A549 (cell line): ENCODE results near the gene MAP2K7. TPM values are rescaled to one million over a fixed set of nuclear protein-coding genes. Genes with fewer than 3 reads are reported as not detected.
A peak's percentile ranks its signal among the peaks of the same experiment; 100 is the strongest.

Source experiments
- ATAC-seq, 2 experiments: fragments of 200-7000 bp in 1 of 2; fragments of >200 bp in 1 of 2; cut with Nextera tagmentation in 1 of 2; cut with Tn5 transposase in 1 of 2; 3 replicates each; pipeline versions ENCODE4 v1.8.0 to v1.9.1; 2018 to 2020; ENCODE audit warnings: mild to moderate bottlenecking in 1 of 2, moderate library complexity in 1 of 2
- CTCF ChIA-PET: fragments of 300-600 bp; sonication (Branson Sonifier 250); formaldehyde crosslinking; extraction: SDS; loops from one replicate; lab custom pipeline; 2021; ENCODE audit warnings: antibody characterized with exemption, inconsistent platforms; lab: Yijun Ruan, JAX
- POLR2A ChIA-PET: fragments of 350-600 bp; formaldehyde crosslinking; extraction: SDS; loops from one replicate; lab custom pipeline; 2021; ENCODE audit warnings: antibody characterized with exemption, inconsistent platforms; lab: Yijun Ruan, JAX
- DNase-seq, 2 experiments: peaks; one replicate each; pipeline versions ENCODE4 v3.0.0 to v3.0.0-alpha.2; 2011 to 2016; ENCODE audit warnings: low read depth in 1 of 2, low spot score in 1 of 2
- FAIRE-seq: peaks from 2 replicates; lab custom pipeline; 2011; peaks lifted over from hg19 to GRCh38; lab: Jason Lieb, UNC
- H3K27ac ChIP-seq, 2 experiments: fragments of >200 bp; sonication (Bioruptor Twin); formaldehyde crosslinking; 3 replicates each; pipeline ENCODE4 v1.5.1; 2016 to 2017
- H3K4me1 ChIP-seq: fragments of >200 bp; sonication (Bioruptor Twin); formaldehyde crosslinking; 3 replicates; pipeline ENCODE4 v1.6.1; 2016
- H3K4me2 ChIP-seq: fragments of >200 bp; sonication (Bioruptor Twin); formaldehyde crosslinking; 3 replicates; pipeline ENCODE4 v1.6.1; 2016
- H3K4me3 ChIP-seq: fragments of >200 bp; sonication (Bioruptor Twin); formaldehyde crosslinking; 3 replicates; pipeline ENCODE4 v1.5.1; 2016
- H3K9me3 ChIP-seq: fragments of >200 bp; sonication (Bioruptor Twin); formaldehyde crosslinking; 3 replicates; pipeline ENCODE4 v1.6.1; 2016
- ATOH8 ChIP-seq: fragments of 250-450 bp; sonication (Bioruptor Pico); IDR thresholded peaks from 2 replicates; pipeline ENCODE4 v1.5.0; 2020; ENCODE audit warnings: low read depth, mild to moderate bottlenecking, moderate library complexity
- BHLHE40 ChIP-seq: IDR thresholded peaks from 2 replicates; pipeline ENCODE4 v1.6.1; 2012; ENCODE audit warnings: low read depth, low read length, inconsistent platforms
- CBX2 ChIP-seq: fragments of 200-600 bp; sonication (generic); IDR thresholded peaks from 2 replicates; pipeline ENCODE4 v1.6.1; 2016; ENCODE audit warnings: low read depth, mild to moderate bottlenecking, borderline replicate concordance
- CEBPB ChIP-seq, 2 experiments: fragments of >200 bp in 1 of 2; sonication (Bioruptor Twin) in 1 of 2; formaldehyde crosslinking in 1 of 2; IDR thresholded peaks; 2 replicates each; pipeline ENCODE4 v1.6.1; 2012 to 2016
- CHD2 ChIP-seq: fragments of 150-350 bp; IDR thresholded peaks from 2 replicates; pipeline ENCODE4 v1.6.1; 2014; ENCODE audit warnings: low read length; ENCODE audit not compliant: partially characterized antibody
- CTCF ChIP-seq: fragments of >200 bp; sonication (Bioruptor Twin); formaldehyde crosslinking; IDR thresholded peaks from 3 replicates; pipeline ENCODE4 v1.5.1; 2016
- ESRRA ChIP-seq: fragments of 150-350 bp; IDR thresholded peaks from 2 replicates; pipeline ENCODE4 v1.6.1; 2014; ENCODE audit warnings: mild to moderate bottlenecking, low read length, borderline replicate concordance
- FOXS1 ChIP-seq: fragments of 250-450 bp; sonication (Bioruptor Pico); IDR thresholded peaks from 2 replicates; pipeline ENCODE4 v1.5.0; 2020; ENCODE audit warnings: mild to moderate bottlenecking, moderate library complexity
- GATA3 ChIP-seq: IDR thresholded peaks from 2 replicates; pipeline ENCODE4 v1.6.1; 2012; ENCODE audit warnings: borderline replicate concordance
- HOXB13 ChIP-seq: fragments of 250-450 bp; sonication (Bioruptor Pico); IDR thresholded peaks from 2 replicates; pipeline ENCODE4 v1.5.0; 2020; ENCODE audit warnings: low read depth, mild to moderate bottlenecking, moderate library complexity
- JUNB ChIP-seq: fragments of >200 bp; sonication (Bioruptor Twin); formaldehyde crosslinking; IDR thresholded peaks from 2 replicates; pipeline ENCODE4 v1.6.1; 2016
- KDM5A ChIP-seq: fragments of 200-600 bp; sonication (generic); IDR thresholded peaks from 2 replicates; pipeline ENCODE4 v1.6.1; 2016; ENCODE audit warnings: antibody characterized with exemption, mild to moderate bottlenecking
- MAX ChIP-seq: IDR thresholded peaks from 2 replicates; pipeline ENCODE4 v1.6.1; 2012
- MYC ChIP-seq: IDR thresholded peaks from 2 replicates; pipeline ENCODE4 v1.6.1; 2012; ENCODE audit warnings: mild to moderate bottlenecking, inconsistent platforms, low read length, improper control_type of control experiment, borderline replicate concordance
- PBX3 ChIP-seq: IDR thresholded peaks from 2 replicates; pipeline ENCODE4 v1.6.1; 2012
- POLR2A ChIP-seq: IDR thresholded peaks from 2 replicates; pipeline ENCODE4 v1.6.1; 2012; ENCODE audit warnings: mild to moderate bottlenecking, low read length
- REST ChIP-seq: fragments of 200-600 bp; sonication (generic); IDR thresholded peaks from 2 replicates; pipeline ENCODE4 v1.6.1; 2016; ENCODE audit warnings: antibody characterized with exemption, mild to moderate bottlenecking, moderate library complexity
- TFCP2L1 ChIP-seq: fragments of 250-450 bp; sonication (Bioruptor Pico); IDR thresholded peaks from 2 replicates; pipeline ENCODE4 v1.5.0; 2021; ENCODE audit warnings: mild to moderate bottlenecking
- TP53 ChIP-seq: fragments of 250-450 bp; sonication (Bioruptor Pico); IDR thresholded peaks from 2 replicates; pipeline ENCODE4 v1.5.0; 2021; ENCODE audit warnings: mild to moderate bottlenecking, moderate library complexity
- ZNF302 ChIP-seq: fragments of 250-450 bp; sonication (Bioruptor Pico); IDR thresholded peaks from 2 replicates; pipeline ENCODE4 v1.9.0; 2021; ENCODE audit warnings: inconsistent platforms, mild to moderate bottlenecking, moderate library complexity
- WGBS: methylation state at CpG from one replicate; pipeline ENCODE4 v1.1.6; 2017; ENCODE audit errors: missing lambda C conversion rate; 5-methylcytosine and 5-hydroxymethylcytosine counted together
- polyA plus RNA-seq, 4 experiments: library from polyadenylated mRNA; depleted of rRNA in 3 of 4; stranded (reverse); fragments of >200 nt; fragmentation: RNase III in 1 of 4; extraction: RNeasy Plus Mini Kit Qiagen cat#74134 plus additional on column Dnase treatment in 1 of 4; gene quantifications; 2 replicates in 3 of 4; 3 replicates in 1 of 4; pipeline ENCODE4 v1.2.3, GENCODE V29; 2011 to 2017

Gene MAP2K7
- polyA plus RNA-seq, 2 of the 4 experiments (the other 2 are of a cell fraction) = 5.5 to 19.4 TPM

GRCh38 chr19:7877249-7877836 lies 26.3 kb upstream of the MAP2K7 start:
- peaks cover 11% of the 10 kb centered on the region; the same call in 2 of the 3 replicates for H3K4me1 ChIP-seq
- WGBS = 60% methylated on average over 6 of the region's 6 CpGs
- no peak for DNase-seq
- no peak overlapping the region for H3K4me2 ChIP-seq
- no peak for ATAC-seq
- no peak overlapping the region for H3K4me3 ChIP-seq
- no peaks in the 10 kb centered on the region for H3K9me3 ChIP-seq
- POLR2A ChIA-PET = no interaction called here
- TF ChIP-seq REST = no peak
- TF ChIP-seq TP53 (CRISPR knock-in tag) = no peak
- no peak for TF ChIP-seq TFCP2L1 (CRISPR knock-in tag)
- no peak for TF ChIP-seq FOXS1 (CRISPR knock-in tag)
- no peak for TF ChIP-seq PBX3
- TF ChIP-seq GATA3 = no peak
- TF ChIP-seq KDM5A = no peak
- no peak for TF ChIP-seq BHLHE40
- TF ChIP-seq HOXB13 (CRISPR knock-in tag) = no peak
- no peak for TF ChIP-seq CBX2
- no peak overlapping the region for H3K27ac ChIP-seq
- no peak for FAIRE-seq
- CTCF ChIA-PET = interaction anchor here (1.0 to 2.4 kb wide), 3 partner anchors 8 to 26 kb away, joined by 4 to 6 read pairs (median 5); partner anchors contain the start of gene MAP2K7

- Histone ChIP-seq H3K4me2 (no peak overlapping the region), H3K4me1 (0 out of 3 replicates have a peak, but pooled peaks cover 3% of the 10 kb centered on the region), H3K27ac (no peak overlapping the region), H3K9me3 (no peaks in the 10 kb centered on the region), H3K4me3 (no peak overlapping the region)
- TF ChIP-seq CBX2 (no peak), CEBPB (IDR thresholded peaks at IDR 0.05) (no peak), JUNB (no peak)
- peak; percentile 24 to 32; a peak in 2 of 6 replicates for ATAC-seq
- ChIA-PET CTCF (interaction anchor here (2.8 kb wide), 1 partner anchor 10 kb away, joined by 11 read pairs; no protein-coding TSS in a partner anchor), POLR2A (no interaction called here)
- FAIRE-seq = no peak
- WGBS = 41% methylated on average over 5 of the region's 18 CpGs
- DNase-seq = no peak
Observed at GRCh38 chr19:7879111-7879807, 24.4 kb upstream of the MAP2K7 start.

GRCh38 chr19:7879836-7880235 lies 23.8 kb upstream of the MAP2K7 start:
- Histone ChIP-seq H3K9me3 (no peaks in the 10 kb centered on the region), H3K4me3 (no peak overlapping the region), H3K4me2 (no peak overlapping the region), H3K4me1 (0 out of 3 replicates have a peak, but pooled peaks cover 3% of the 10 kb centered on the region), H3K27ac (no peak overlapping the region)
- ChIA-PET POLR2A (no interaction called here), CTCF (interaction anchor here (2.8 kb wide), 1 partner anchor 11 kb away, joined by 11 read pairs; no protein-coding TSS in a partner anchor)
- ATAC-seq (0 out of 6 replicates have a peak, but pooled peaks of 1 of the 2 experiments have one; percentile 24), FAIRE-seq (no peak), DNase-seq (no peak)
- 88% methylated on average over 19 of the region's 19 CpGs for WGBS
- TF ChIP-seq ESRRA (no peak), CTCF (no peak), ATOH8 (CRISPR knock-in tag) (no peak), MYC (no peak), MAX (no peak), FOXS1 (CRISPR knock-in tag) (no peak), POLR2A (no peak), BHLHE40 (no peak), ZNF302 (CRISPR knock-in tag) (no peak), CHD2 (no peak), JUNB (no peak)
